Breast epithelium (tissue), 3 donors: ENCODE data around the gene HTR2A.

Experiments used
- CTCF ChIP-seq, 3 donors: fragments of 450-650 bp; IDR thresholded peaks; one replicate each; pipeline ENCODE4 v1.5.1; 2016 to 2017; ENCODE audit warnings: antibody characterized with exemption in 3 of 3, mild to moderate bottlenecking in 3 of 3, moderate library complexity in 3 of 3
- POLR2A ChIP-seq: fragments of 450-650 bp; IDR thresholded peaks from one replicate; pipeline ENCODE4 v1.6.1; 2016; ENCODE audit warnings: antibody characterized with exemption, mild to moderate bottlenecking, moderate library complexity

- TF ChIP-seq CTCF (IDR thresholded peaks at IDR 0.05) (no peak), POLR2A (no peak)
These were observed 6.9 kb upstream of the HTR2A start for GRCh38 chr13:46903748-46904147.
